ENCODE results near the gene RCL1. TPM values are rescaled to one million over a fixed set of nuclear protein-coding genes. Genes with fewer than 3 reads are reported as not detected.

The RCL1 gene
- total RNA-seq, 1 donor from 2014 or later: 12.7 TPM

- no peak overlapping the region for H3K4me3 Mint-ChIP-seq
- no peak for TF ChIP-seq CTCF (conservative IDR thresholded peaks at IDR 0.05)
- no peaks in the 10 kb centered on the region for H3K9me3 Mint-ChIP-seq
- no peak overlapping the region for H3K27ac Mint-ChIP-seq (ENCODE audit: unreplicated experiment)
- no peaks in the 10 kb centered on the region for H3K4me1 Mint-ChIP-seq
- peaks cover 3% of the 10 kb centered on the region for H3K36me3 Mint-ChIP-seq (ENCODE audit: low read depth)
- DNase-seq (ENCODE audit: low read depth, low spot score): no peak
- no peaks in the 10 kb centered on the region for H3K27me3 Mint-ChIP-seq (ENCODE audit: low read depth)
Measured at GRCh38 chr9:4828761-4829160, 36.0 kb downstream of the RCL1 start.

GRCh38 chr9:4829969-4830368 is 37.2 kb downstream of the RCL1 start:
- H3K27ac Mint-ChIP-seq (ENCODE audit: unreplicated experiment): no peak overlapping the region
- H3K9me3 Mint-ChIP-seq: no peaks in the 10 kb centered on the region
- H3K4me3 Mint-ChIP-seq: no peak overlapping the region
- H3K36me3 Mint-ChIP-seq (ENCODE audit: low read depth): peaks cover 5% of the 10 kb centered on the region
- no peaks in the 10 kb centered on the region for H3K27me3 Mint-ChIP-seq (ENCODE audit: low read depth)
- H3K4me1 Mint-ChIP-seq: no peaks in the 10 kb centered on the region
- no peak for DNase-seq (ENCODE audit: low read depth, low spot score)
- TF ChIP-seq CTCF (conservative IDR thresholded peaks at IDR 0.05): no peak

GRCh38 chr9:4830699-4831098 is 38.0 kb downstream of the RCL1 start:
- Mint-ChIP-seq H3K4me3 (no peak overlapping the region), H3K4me1 (no peaks in the 10 kb centered on the region), H3K9me3 (no peaks in the 10 kb centered on the region), H3K27ac (ENCODE audit: unreplicated experiment) (no peak overlapping the region), H3K27me3 (ENCODE audit: low read depth) (no peaks in the 10 kb centered on the region), H3K36me3 (ENCODE audit: low read depth) (peaks cover 5% of the 10 kb centered on the region)
- no peak for TF ChIP-seq CTCF (conservative IDR thresholded peaks at IDR 0.05)
- DNase-seq (ENCODE audit: low read depth, low spot score): no peak

- peaks cover 9% of the 10 kb centered on the region for H3K36me3 Mint-ChIP-seq (ENCODE audit: low read depth)
- no peaks in the 10 kb centered on the region for H3K4me1 Mint-ChIP-seq
- no peak for DNase-seq (ENCODE audit: low read depth, low spot score)
- no peak overlapping the region for H3K4me3 Mint-ChIP-seq
- H3K9me3 Mint-ChIP-seq: no peaks in the 10 kb centered on the region
- H3K27ac Mint-ChIP-seq (ENCODE audit: unreplicated experiment): no peak overlapping the region
- TF ChIP-seq CTCF (conservative IDR thresholded peaks at IDR 0.05): no peak
- no peaks in the 10 kb centered on the region for H3K27me3 Mint-ChIP-seq (ENCODE audit: low read depth)
Measured at GRCh38 chr9:4831119-4831518, 38.4 kb downstream of the RCL1 start.

GRCh38 chr9:4831944-4832343 is 39.2 kb downstream of the RCL1 start:
- no peak for TF ChIP-seq CTCF (conservative IDR thresholded peaks at IDR 0.05)
- no peaks in the 10 kb centered on the region for H3K4me1 Mint-ChIP-seq
- DNase-seq (ENCODE audit: low read depth, low spot score): no peak
- H3K27ac Mint-ChIP-seq (ENCODE audit: unreplicated experiment): no peak overlapping the region
- no peaks in the 10 kb centered on the region for H3K9me3 Mint-ChIP-seq
- H3K4me3 Mint-ChIP-seq: no peak overlapping the region
- H3K36me3 Mint-ChIP-seq (ENCODE audit: low read depth): peaks cover 13% of the 10 kb centered on the region
- no peaks in the 10 kb centered on the region for H3K27me3 Mint-ChIP-seq (ENCODE audit: low read depth)

All from neural crest cell (in vitro differentiated cells).